Measurements from ENCODE around the gene RCOR1.

DNA sequence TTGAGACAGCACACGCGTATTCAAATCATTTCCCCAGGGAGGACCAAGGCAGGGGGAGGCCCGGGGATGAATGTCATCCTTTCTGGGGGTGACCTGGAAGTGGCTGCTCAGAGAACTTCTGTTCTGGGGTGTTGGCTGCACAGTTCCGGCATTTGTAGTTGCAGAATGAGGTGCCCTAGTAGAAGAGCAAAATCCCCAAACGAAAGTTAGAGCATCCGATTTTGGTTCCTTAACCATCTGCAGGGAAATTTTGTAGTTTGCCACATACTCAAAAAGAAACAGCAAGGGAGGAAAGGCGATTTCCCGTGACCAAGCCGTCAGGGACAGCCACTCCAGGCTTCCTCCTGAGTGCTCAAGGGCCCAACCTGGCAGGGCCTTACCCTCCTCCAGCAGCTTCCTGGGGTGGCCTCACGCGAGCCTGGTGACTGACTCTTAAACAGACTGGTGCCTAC lies 171.8 kb downstream of the RCOR1 start:
- TF ChIP-seq, protein P1, sequence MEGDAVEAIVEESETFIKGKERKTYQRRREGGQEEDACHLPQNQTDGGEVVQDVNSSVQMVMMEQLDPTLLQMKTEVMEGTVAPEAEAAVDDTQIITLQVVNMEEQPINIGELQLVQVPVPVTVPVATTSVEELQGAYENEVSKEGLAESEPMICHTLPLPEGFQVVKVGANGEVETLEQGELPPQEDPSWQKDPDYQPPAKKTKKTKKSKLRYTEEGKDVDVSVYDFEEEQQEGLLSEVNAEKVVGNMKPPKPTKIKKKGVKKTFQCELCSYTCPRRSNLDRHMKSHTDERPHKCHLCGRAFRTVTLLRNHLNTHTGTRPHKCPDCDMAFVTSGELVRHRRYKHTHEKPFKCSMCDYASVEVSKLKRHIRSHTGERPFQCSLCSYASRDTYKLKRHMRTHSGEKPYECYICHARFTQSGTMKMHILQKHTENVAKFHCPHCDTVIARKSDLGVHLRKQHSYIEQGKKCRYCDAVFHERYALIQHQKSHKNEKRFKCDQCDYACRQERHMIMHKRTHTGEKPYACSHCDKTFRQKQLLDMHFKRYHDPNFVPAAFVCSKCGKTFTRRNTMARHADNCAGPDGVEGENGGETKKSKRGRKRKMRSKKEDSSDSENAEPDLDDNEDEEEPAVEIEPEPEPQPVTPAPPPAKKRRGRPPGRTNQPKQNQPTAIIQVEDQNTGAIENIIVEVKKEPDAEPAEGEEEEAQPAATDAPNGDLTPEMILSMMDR (IDR thresholded peaks at IDR 0.05): no peak
- TF ChIP-seq, protein P2, sequence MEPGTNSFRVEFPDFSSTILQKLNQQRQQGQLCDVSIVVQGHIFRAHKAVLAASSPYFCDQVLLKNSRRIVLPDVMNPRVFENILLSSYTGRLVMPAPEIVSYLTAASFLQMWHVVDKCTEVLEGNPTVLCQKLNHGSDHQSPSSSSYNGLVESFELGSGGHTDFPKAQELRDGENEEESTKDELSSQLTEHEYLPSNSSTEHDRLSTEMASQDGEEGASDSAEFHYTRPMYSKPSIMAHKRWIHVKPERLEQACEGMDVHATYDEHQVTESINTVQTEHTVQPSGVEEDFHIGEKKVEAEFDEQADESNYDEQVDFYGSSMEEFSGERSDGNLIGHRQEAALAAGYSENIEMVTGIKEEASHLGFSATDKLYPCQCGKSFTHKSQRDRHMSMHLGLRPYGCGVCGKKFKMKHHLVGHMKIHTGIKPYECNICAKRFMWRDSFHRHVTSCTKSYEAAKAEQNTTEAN (CRISPR knock-in tag; IDR thresholded peaks at IDR 0.05): no peak
- TF ChIP-seq NR2C2 (CRISPR knock-in tag; IDR thresholded peaks at IDR 0.05) (no peak), ZNF317 (CRISPR knock-in tag; IDR thresholded peaks at IDR 0.05; ENCODE audit: borderline replicate concordance, low read depth) (no peak), ZNF138 (CRISPR knock-in tag; conservative IDR thresholded peaks at IDR 0.05) (no peak), ZNF232 (CRISPR knock-in tag; IDR thresholded peaks at IDR 0.05) (no peak), TEAD4 (CRISPR knock-in tag; IDR thresholded peaks at IDR 0.05) (no peak)
- TF ChIP-seq, protein P3, sequence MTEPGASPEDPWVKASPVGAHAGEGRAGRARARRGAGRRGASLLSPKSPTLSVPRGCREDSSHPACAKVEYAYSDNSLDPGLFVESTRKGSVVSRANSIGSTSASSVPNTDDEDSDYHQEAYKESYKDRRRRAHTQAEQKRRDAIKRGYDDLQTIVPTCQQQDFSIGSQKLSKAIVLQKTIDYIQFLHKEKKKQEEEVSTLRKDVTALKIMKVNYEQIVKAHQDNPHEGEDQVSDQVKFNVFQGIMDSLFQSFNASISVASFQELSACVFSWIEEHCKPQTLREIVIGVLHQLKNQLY (CRISPR knock-in tag; IDR thresholded peaks at IDR 0.05): no peak
- TF ChIP-seq, protein P4, sequence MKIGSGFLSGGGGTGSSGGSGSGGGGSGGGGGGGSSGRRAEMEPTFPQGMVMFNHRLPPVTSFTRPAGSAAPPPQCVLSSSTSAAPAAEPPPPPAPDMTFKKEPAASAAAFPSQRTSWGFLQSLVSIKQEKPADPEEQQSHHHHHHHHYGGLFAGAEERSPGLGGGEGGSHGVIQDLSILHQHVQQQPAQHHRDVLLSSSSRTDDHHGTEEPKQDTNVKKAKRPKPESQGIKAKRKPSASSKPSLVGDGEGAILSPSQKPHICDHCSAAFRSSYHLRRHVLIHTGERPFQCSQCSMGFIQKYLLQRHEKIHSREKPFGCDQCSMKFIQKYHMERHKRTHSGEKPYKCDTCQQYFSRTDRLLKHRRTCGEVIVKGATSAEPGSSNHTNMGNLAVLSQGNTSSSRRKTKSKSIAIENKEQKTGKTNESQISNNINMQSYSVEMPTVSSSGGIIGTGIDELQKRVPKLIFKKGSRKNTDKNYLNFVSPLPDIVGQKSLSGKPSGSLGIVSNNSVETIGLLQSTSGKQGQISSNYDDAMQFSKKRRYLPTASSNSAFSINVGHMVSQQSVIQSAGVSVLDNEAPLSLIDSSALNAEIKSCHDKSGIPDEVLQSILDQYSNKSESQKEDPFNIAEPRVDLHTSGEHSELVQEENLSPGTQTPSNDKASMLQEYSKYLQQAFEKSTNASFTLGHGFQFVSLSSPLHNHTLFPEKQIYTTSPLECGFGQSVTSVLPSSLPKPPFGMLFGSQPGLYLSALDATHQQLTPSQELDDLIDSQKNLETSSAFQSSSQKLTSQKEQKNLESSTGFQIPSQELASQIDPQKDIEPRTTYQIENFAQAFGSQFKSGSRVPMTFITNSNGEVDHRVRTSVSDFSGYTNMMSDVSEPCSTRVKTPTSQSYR (CRISPR knock-in tag; IDR thresholded peaks at IDR 0.05): no peak
